Skeletal muscle tissue (tissue), 4 donors: ENCODE data around the gene PPBP. TPM values are rescaled to one million over a fixed set of nuclear protein-coding genes. Genes with fewer than 3 reads are reported as not detected.

Source experiments
- H3K27ac ChIP-seq: one replicate; pipeline ENCODE4 v1.7.0; 2013; ENCODE audit warnings: mild to moderate bottlenecking, low read depth, low read length, inconsistent platforms
- H3K27me3 ChIP-seq, 3 donors: one replicate each; pipeline ENCODE4 v1.7.0; 2013; ENCODE audit warnings: low read length in 3 of 3; ENCODE audit not compliant: control insufficient read depth in 3 of 3, insufficient read depth in 3 of 3
- H3K36me3 ChIP-seq, 3 donors: one replicate each; pipeline ENCODE4 v1.7.0; 2013; ENCODE audit warnings: low read length in 3 of 3; ENCODE audit not compliant: control insufficient read depth in 3 of 3, insufficient read depth in 3 of 3
- H3K4me1 ChIP-seq, 3 donors: one replicate each; pipeline ENCODE4 v1.7.0; 2013; ENCODE audit warnings: low read length in 3 of 3, mild to moderate bottlenecking in 3 of 3; ENCODE audit not compliant: control insufficient read depth in 3 of 3, insufficient read depth in 3 of 3
- H3K4me3 ChIP-seq, 3 donors: one replicate each; pipeline ENCODE4 v1.7.0; 2013; ENCODE audit warnings: low read length in 3 of 3
- H3K9ac ChIP-seq, 3 donors: one replicate each; pipeline ENCODE4 v1.7.0; 2013; ENCODE audit warnings: low read length in 3 of 3, mild to moderate bottlenecking in 3 of 3, moderate library complexity in 2 of 3, low read depth in 1 of 3
- H3K9me3 ChIP-seq, 3 donors: one replicate each; pipeline ENCODE4 v1.7.0; 2013; ENCODE audit warnings: low read length in 3 of 3; ENCODE audit not compliant: control insufficient read depth in 3 of 3
- total RNA-seq: library from RNA; depleted of rRNA; stranded (reverse); fragments of >200 nt; gene quantifications from one replicate; pipeline ENCODE4 v1.2.3, GENCODE V29; 2014
- donor health status: Osteomylitis.

PPBP gene
- total RNA-seq = 15.1 TPM

- H3K9me3 ChIP-seq = no peaks in the 10 kb centered on the region
- no peak within 1 kb of the TSS for H3K4me3 ChIP-seq
- H3K27ac ChIP-seq = no peak within 1 kb of the TSS
- H3K4me1 ChIP-seq = no peaks in the 10 kb centered on the region
- peaks cover 0 to under 1% (median 0%) of the 10 kb centered on the region in 3 donors for H3K27me3 ChIP-seq
- no peak within 1 kb of the TSS for H3K9ac ChIP-seq
- no peaks in the 10 kb centered on the region for H3K36me3 ChIP-seq
Observed at GRCh38 chr4:73988061-73988460, at the start of gene PPBP. Gene PPBP, minus strand, starts transcription at chr4:73988190. Its CDS starts 87 bp downstream, at chr4:73988103.

- H3K27ac ChIP-seq = no peak overlapping the region
- H3K4me1 ChIP-seq = peaks cover 4 to 7% (median 4%) of the 10 kb centered on the region in 3 donors
- H3K36me3 ChIP-seq = no peaks in the 10 kb centered on the region
- peak overlapping the region in 1 of 3 donors; percentile 63 for H3K4me3 ChIP-seq
- peaks cover 6 to 9% (median 7%) of the 10 kb centered on the region in 3 donors for H3K27me3 ChIP-seq
- H3K9me3 ChIP-seq = no peaks in the 10 kb centered on the region
- no peak overlapping the region for H3K9ac ChIP-seq
Observed at GRCh38 chr4:74037076-74037955, 49.3 kb upstream of the PPBP start.

- Histone ChIP-seq H3K27me3 (peaks cover 6 to 7% (median 6%) of the 10 kb centered on the region in 3 donors), H3K9me3 (no peaks in the 10 kb centered on the region), H3K4me1 (peaks cover 3 to 4% (median 4%) of the 10 kb centered on the region in 3 donors), H3K9ac (no peak overlapping the region), H3K27ac (no peak overlapping the region), H3K4me3 (no peak overlapping the region), H3K36me3 (no peaks in the 10 kb centered on the region)
Observed at GRCh38 chr4:74033739-74034138, 45.7 kb upstream of the PPBP start.

- Histone ChIP-seq H3K36me3 (no peaks in the 10 kb centered on the region), H3K4me1 (no peaks in the 10 kb centered on the region), H3K9ac (no peak overlapping the region), H3K9me3 (no peaks in the 10 kb centered on the region), H3K27me3 (peaks cover under 1% of the 10 kb centered on the region in 3 donors), H3K27ac (no peak overlapping the region), H3K4me3 (no peak overlapping the region)
Observed at GRCh38 chr4:74032064-74032463, 44.1 kb upstream of the PPBP start.

- Histone ChIP-seq H3K27ac (no peak overlapping the region), H3K27me3 (no peaks in the 10 kb centered on the region), H3K4me1 (no peaks in the 10 kb centered on the region), H3K36me3 (no peaks in the 10 kb centered on the region), H3K9ac (no peak overlapping the region), H3K4me3 (no peak overlapping the region), H3K9me3 (peaks cover 0 to 1% (median 0%) of the 10 kb centered on the region in 3 donors)
Observed at GRCh38 chr4:74031576-74031975, 43.6 kb upstream of the PPBP start.

GRCh38 chr4:74030285-74030684 lies 42.3 kb upstream of the PPBP start:
- Histone ChIP-seq H3K36me3 (no peaks in the 10 kb centered on the region), H3K9ac (no peak overlapping the region), H3K4me1 (no peaks in the 10 kb centered on the region), H3K27ac (no peak overlapping the region), H3K9me3 (peaks cover 0 to 3% (median 0%) of the 10 kb centered on the region in 3 donors), H3K4me3 (no peak overlapping the region), H3K27me3 (no peaks in the 10 kb centered on the region)

GRCh38 chr4:74028504-74028903 lies 40.5 kb upstream of the PPBP start:
- Histone ChIP-seq H3K27me3 (no peaks in the 10 kb centered on the region), H3K9ac (no peak overlapping the region), H3K4me1 (no peaks in the 10 kb centered on the region), H3K36me3 (no peaks in the 10 kb centered on the region), H3K27ac (no peak overlapping the region), H3K9me3 (peaks cover 0 to 3% (median 0%) of the 10 kb centered on the region in 3 donors), H3K4me3 (no peak overlapping the region)

GRCh38 chr4:74023709-74024108 lies 35.7 kb upstream of the PPBP start:
- no peak overlapping the region for H3K27ac ChIP-seq
- peaks cover 0 to 3% (median 0%) of the 10 kb centered on the region in 3 donors for H3K9me3 ChIP-seq
- no peak overlapping the region for H3K4me3 ChIP-seq
- no peak overlapping the region for H3K9ac ChIP-seq
- no peaks in the 10 kb centered on the region for H3K36me3 ChIP-seq
- no peaks in the 10 kb centered on the region for H3K27me3 ChIP-seq
- H3K4me1 ChIP-seq = no peaks in the 10 kb centered on the region

- H3K27me3 ChIP-seq = no peaks in the 10 kb centered on the region
- no peak overlapping the region for H3K9ac ChIP-seq
- H3K27ac ChIP-seq = no peak overlapping the region
- no peaks in the 10 kb centered on the region for H3K4me1 ChIP-seq
- H3K9me3 ChIP-seq = peaks cover 0 to 2% (median 0%) of the 10 kb centered on the region in 3 donors
- H3K36me3 ChIP-seq = no peaks in the 10 kb centered on the region
- no peak overlapping the region for H3K4me3 ChIP-seq
Observed at GRCh38 chr4:74021601-74022000, 33.6 kb upstream of the PPBP start.

GRCh38 chr4:74018771-74019170 lies 30.8 kb upstream of the PPBP start:
- Histone ChIP-seq H3K27me3 (no peaks in the 10 kb centered on the region), H3K9ac (no peak overlapping the region), H3K27ac (no peak overlapping the region), H3K4me1 (no peaks in the 10 kb centered on the region), H3K4me3 (no peak overlapping the region), H3K36me3 (no peaks in the 10 kb centered on the region), H3K9me3 (no peaks in the 10 kb centered on the region)
